Measurements from ENCODE around the gene GNAS-AS1.

- TF ChIP-seq, protein P1, sequence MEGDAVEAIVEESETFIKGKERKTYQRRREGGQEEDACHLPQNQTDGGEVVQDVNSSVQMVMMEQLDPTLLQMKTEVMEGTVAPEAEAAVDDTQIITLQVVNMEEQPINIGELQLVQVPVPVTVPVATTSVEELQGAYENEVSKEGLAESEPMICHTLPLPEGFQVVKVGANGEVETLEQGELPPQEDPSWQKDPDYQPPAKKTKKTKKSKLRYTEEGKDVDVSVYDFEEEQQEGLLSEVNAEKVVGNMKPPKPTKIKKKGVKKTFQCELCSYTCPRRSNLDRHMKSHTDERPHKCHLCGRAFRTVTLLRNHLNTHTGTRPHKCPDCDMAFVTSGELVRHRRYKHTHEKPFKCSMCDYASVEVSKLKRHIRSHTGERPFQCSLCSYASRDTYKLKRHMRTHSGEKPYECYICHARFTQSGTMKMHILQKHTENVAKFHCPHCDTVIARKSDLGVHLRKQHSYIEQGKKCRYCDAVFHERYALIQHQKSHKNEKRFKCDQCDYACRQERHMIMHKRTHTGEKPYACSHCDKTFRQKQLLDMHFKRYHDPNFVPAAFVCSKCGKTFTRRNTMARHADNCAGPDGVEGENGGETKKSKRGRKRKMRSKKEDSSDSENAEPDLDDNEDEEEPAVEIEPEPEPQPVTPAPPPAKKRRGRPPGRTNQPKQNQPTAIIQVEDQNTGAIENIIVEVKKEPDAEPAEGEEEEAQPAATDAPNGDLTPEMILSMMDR (IDR thresholded peaks at IDR 0.05): no peak
- TF ChIP-seq POLR2A (IDR thresholded peaks at IDR 0.05): no peak
Observed at GRCh38 chr20:58800134-58800871, 50.4 kb downstream of the GNAS-AS1 start.

Measured in heart left ventricle (tissue), 13 donors.